Esophagus squamous epithelium (tissue), 5 donors: ENCODE results near the gene PTPN5. TPM values are rescaled to one million over a fixed set of nuclear protein-coding genes. Genes with fewer than 3 reads are reported as not detected.

Experiments
- DNase-seq: peaks from one replicate; lab custom pipeline; 2025; lab: John Stamatoyannopoulos, UW
- H3K27ac ChIP-seq, 4 donors: fragments of 200-600 bp; sonication (generic); one replicate each; pipeline ENCODE4 v1.5.1; 2016 to 2019; ENCODE audit warnings: mild to moderate bottlenecking in 1 of 4
- H3K27me3 ChIP-seq, 4 donors: fragments of 200-600 bp; sonication (generic); 1 replicate in 3 of 4; 2 replicates in 1 of 4; pipeline versions ENCODE4 v1.5.1 to v1.6.0; 2017 to 2021; ENCODE audit warnings: antibody characterized with exemption in 1 of 4
- H3K36me3 ChIP-seq, 3 donors: fragments of 200-600 bp; sonication (generic); one replicate each; pipeline ENCODE4 v1.5.1; 2016 to 2019
- H3K4me1 ChIP-seq, 3 donors: fragments of 200-600 bp; sonication (generic); one replicate each; pipeline ENCODE4 v1.5.1; 2017 to 2019
- H3K4me3 ChIP-seq, 4 donors: fragments of 200-600 bp; sonication (generic); 1 replicate in 3 of 4; 2 replicates in 1 of 4; pipeline ENCODE4 v1.5.1; 2016 to 2019; ENCODE audit warnings: mild to moderate bottlenecking in 2 of 4, moderate library complexity in 1 of 4
- H3K9me3 ChIP-seq, 3 donors: fragments of 200-600 bp; sonication (generic); one replicate each; pipeline ENCODE4 v1.5.1; 2016 to 2019
- POLR2A ChIP-seq, 4 donors: fragments of 450-650 bp; IDR thresholded peaks; one replicate each; pipeline ENCODE4 v1.6.1; 2017; ENCODE audit warnings: antibody characterized with exemption in 4 of 4, mild to moderate bottlenecking in 4 of 4, moderate library complexity in 3 of 4
- WGBS, 2 donors: methylation state at CpG; one replicate each; pipeline ENCODE4 v1.1.5; 2018; 5-methylcytosine and 5-hydroxymethylcytosine counted together
- intact Hi-C: fragments of 100-400 bp; cut with DNase I; formaldehyde crosslinking; loops from one replicate; pipeline ENCODE4 v1.15.0; 2022
- total RNA-seq, 4 donors: library from RNA; depleted of rRNA; stranded (reverse); fragments of >200 nt; gene quantifications; one replicate each; pipeline ENCODE4 v1.1.0, GENCODE V29; 2016
- TF ChIP-seq, protein P1 (sequence below), 6 experiments: fragments of 450-650 bp in 4 of 6; fragments of 200-600 bp in 2 of 6; sonication (generic) in 2 of 6; IDR thresholded peaks; one replicate each; pipeline ENCODE4 v1.5.1; 2016 to 2019; ENCODE audit warnings: antibody characterized with exemption in 6 of 6, mild to moderate bottlenecking in 4 of 6, moderate library complexity in 4 of 6
- donor health status: DM: yes; HTN: yes; CAD: no.

PTPN5 gene
- total RNA-seq, 4 donors from 2014 or later = 0.18 to 0.95 (median 0.58) TPM

DNA sequence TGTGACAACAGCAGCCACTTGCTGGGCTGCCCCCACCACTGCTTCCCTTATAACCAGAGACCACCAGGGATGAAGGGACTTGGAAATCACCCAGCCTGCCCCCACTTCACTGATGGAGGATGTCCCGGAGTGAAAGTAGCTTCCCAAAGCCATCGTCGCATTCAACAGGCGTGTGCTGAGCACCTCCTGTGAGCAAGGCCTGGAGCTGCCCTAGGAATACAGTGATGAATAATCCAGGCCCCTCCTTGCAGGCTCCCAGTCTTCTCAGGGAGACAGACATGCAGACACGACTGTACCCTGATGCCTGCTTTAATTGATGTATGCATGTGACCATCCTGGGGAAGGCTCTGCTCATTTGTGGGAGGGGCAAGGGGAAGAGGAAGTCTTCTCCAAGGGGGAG lies 22.6 kb downstream of the PTPN5 start:
- TF ChIP-seq, protein P1, sequence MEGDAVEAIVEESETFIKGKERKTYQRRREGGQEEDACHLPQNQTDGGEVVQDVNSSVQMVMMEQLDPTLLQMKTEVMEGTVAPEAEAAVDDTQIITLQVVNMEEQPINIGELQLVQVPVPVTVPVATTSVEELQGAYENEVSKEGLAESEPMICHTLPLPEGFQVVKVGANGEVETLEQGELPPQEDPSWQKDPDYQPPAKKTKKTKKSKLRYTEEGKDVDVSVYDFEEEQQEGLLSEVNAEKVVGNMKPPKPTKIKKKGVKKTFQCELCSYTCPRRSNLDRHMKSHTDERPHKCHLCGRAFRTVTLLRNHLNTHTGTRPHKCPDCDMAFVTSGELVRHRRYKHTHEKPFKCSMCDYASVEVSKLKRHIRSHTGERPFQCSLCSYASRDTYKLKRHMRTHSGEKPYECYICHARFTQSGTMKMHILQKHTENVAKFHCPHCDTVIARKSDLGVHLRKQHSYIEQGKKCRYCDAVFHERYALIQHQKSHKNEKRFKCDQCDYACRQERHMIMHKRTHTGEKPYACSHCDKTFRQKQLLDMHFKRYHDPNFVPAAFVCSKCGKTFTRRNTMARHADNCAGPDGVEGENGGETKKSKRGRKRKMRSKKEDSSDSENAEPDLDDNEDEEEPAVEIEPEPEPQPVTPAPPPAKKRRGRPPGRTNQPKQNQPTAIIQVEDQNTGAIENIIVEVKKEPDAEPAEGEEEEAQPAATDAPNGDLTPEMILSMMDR (IDR thresholded peaks at IDR 0.05) = no peak
- TF ChIP-seq POLR2A (IDR thresholded peaks at IDR 0.05) = no peak
- 76 to 77% methylated on average over 3 to 5 of the region's 5 CpGs for WGBS, 2 donors

DNA sequence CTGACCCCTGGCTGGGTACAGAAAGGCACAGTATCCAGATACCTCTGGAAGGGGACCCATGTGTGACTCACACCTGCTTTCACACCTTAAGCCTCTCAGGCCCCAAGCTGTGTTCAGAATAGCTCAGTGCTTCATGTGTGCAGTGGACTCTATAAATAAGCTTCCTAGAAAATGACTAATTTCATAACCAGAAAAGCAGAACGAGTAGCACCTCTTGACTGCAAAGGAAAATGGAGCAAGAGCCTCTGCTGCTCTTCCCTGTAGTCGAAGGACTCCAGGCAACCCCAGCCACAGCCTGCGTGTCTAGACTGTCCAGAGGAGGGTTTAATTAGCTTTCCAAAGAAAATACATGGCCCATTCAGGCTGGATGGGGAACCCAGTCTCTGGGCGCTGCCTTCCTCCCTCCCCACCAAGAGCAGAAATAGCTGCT lies 23.1 kb downstream of the PTPN5 start:
- 31 to 53% methylated on average over 4 of the region's 4 CpGs for WGBS, 2 donors
- Histone ChIP-seq H3K9me3 (no peaks in the 10 kb centered on the region), H3K27ac (no peak overlapping the region), H3K27me3 (peaks cover 0 to 29% (median 0%) of the 10 kb centered on the region in 4 donors), H3K36me3 (no peaks in the 10 kb centered on the region), H3K4me1 (peaks cover 0 to 7% (median 0%) of the 10 kb centered on the region in 3 donors), H3K4me3 (no peak overlapping the region)
- DNase-seq = no peak
- TF ChIP-seq POLR2A (IDR thresholded peaks at IDR 0.05) = no peak
- TF ChIP-seq, protein P1 (IDR thresholded peaks at IDR 0.05) = no peak
- intact Hi-C loops = no loop called here

More for the DNA sequence above, 22.6 kb downstream of the PTPN5 start:
- no peaks in the 10 kb centered on the region for H3K9me3 ChIP-seq
- no peaks in the 10 kb centered on the region for H3K36me3 ChIP-seq
- H3K27ac ChIP-seq = no peak overlapping the region
- peaks cover 0 to 4% (median 0%) of the 10 kb centered on the region in 3 donors for H3K4me1 ChIP-seq
- intact Hi-C loops = no loop called here
- DNase-seq = no peak
- H3K4me3 ChIP-seq = no peak overlapping the region
- H3K27me3 ChIP-seq = peaks cover 0 to 29% (median 0%) of the 10 kb centered on the region in 4 donors

DNA sequence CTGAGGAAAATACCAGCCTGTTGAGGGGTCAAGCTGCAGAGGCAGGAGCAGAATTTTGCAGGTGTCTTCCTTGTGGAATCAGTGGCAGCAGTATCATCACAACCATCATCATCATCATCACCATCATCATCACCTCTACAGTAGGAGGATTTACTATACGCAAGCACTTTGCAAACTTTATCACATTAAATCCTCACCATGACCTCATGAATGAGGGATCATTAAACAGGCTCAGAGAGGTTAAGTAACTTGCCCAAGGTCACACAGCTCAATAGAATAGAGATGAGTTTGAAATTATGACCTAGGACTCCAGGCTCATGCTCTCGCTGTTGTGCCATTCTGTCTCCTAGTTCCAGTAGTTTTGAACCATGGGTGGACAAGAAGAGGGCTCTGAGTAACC lies 25.6 kb downstream of the PTPN5 start:
- no peaks in the 10 kb centered on the region for H3K36me3 ChIP-seq
- no peak for DNase-seq
- peaks cover 0 to 7% (median 0%) of the 10 kb centered on the region in 3 donors for H3K4me1 ChIP-seq
- no peak for TF ChIP-seq POLR2A (IDR thresholded peaks at IDR 0.05)
- TF ChIP-seq, protein P1 (IDR thresholded peaks at IDR 0.05) = no peak
- H3K27me3 ChIP-seq = peaks cover 0 to 10% (median 0%) of the 10 kb centered on the region in 4 donors
- whole genome bisulfite sequencing, 2 donors = 95 to 97% methylated on average over 2 of the region's 2 CpGs
- no peak overlapping the region for H3K4me3 ChIP-seq
- no peak overlapping the region for H3K27ac ChIP-seq
- intact Hi-C loops = no loop called here
- H3K9me3 ChIP-seq = no peaks in the 10 kb centered on the region

DNA sequence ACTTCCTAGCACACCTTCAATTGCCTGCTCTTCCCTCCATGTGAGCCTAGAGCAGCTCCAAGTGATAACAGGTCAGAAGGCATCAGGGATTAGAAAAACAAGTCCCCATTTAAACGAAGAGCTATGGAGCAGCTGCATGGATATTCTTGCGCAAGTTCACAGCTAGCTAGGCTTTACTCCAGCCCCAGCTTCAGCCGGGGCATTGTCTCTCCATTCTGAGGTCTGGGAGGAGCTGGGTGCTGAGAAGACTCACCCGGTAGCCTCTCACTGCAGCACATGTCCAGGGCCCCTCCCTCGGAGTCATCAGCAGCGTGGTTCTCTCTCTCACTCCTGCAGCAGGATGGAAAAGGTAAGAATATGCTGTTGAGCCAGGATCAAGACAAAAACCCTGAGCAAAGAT lies 26.0 kb downstream of the PTPN5 start:
- no peaks in the 10 kb centered on the region for H3K9me3 ChIP-seq
- DNase-seq = no peak
- H3K4me1 ChIP-seq = peaks cover 0 to 7% (median 0%) of the 10 kb centered on the region in 3 donors
- no peak for TF ChIP-seq POLR2A (IDR thresholded peaks at IDR 0.05)
- TF ChIP-seq, protein P1 (IDR thresholded peaks at IDR 0.05) = no peak
- 36 to 47% methylated on average over 4 to 5 of the region's 6 CpGs for WGBS, 2 donors
- no peak overlapping the region for H3K4me3 ChIP-seq
- intact Hi-C loops = no loop called here
- H3K27me3 ChIP-seq = peaks cover 0 to 7% (median 0%) of the 10 kb centered on the region in 4 donors
- H3K36me3 ChIP-seq = no peaks in the 10 kb centered on the region
- no peak overlapping the region for H3K27ac ChIP-seq

DNA sequence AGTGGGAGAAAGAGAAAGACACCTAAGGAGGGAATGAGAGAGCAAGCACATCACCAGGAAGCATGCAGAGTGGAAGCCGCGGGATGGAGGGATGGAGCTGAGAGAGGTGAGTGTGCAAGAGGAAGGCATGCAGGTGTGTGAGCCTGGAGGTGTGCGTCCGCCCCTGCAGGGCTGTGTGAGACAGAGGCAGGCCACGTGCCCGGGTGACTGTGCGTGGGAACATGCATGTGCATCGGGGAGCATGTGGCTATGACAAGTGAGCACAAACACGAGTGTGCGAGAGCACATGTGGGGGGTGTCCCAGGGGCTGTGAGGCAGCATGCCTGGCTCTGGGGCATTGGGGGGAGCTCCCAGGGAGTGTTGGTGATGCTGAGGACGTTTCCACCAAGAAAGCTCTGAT lies 29.9 kb downstream of the PTPN5 start:
- peaks cover 0 to 7% (median 0%) of the 10 kb centered on the region in 4 donors for H3K27me3 ChIP-seq
- no peak overlapping the region for H3K4me3 ChIP-seq
- peaks cover 0 to 7% (median 0%) of the 10 kb centered on the region in 3 donors for H3K4me1 ChIP-seq
- no peak for DNase-seq
- no peaks in the 10 kb centered on the region for H3K36me3 ChIP-seq
- TF ChIP-seq POLR2A (IDR thresholded peaks at IDR 0.05) = no peak
- TF ChIP-seq, protein P1 (IDR thresholded peaks at IDR 0.05) = no peak
- no peaks in the 10 kb centered on the region for H3K9me3 ChIP-seq
- 79 to 84% methylated on average over 11 of the region's 11 CpGs for WGBS, 2 donors
- no peak overlapping the region for H3K27ac ChIP-seq
- intact Hi-C loops = no loop called here
